ENCODE results near the gene DHRS4L2.
"Not testable (repeated sequence)": the region's sequence is repeated elsewhere in the genome, so short reads cannot be mapped to it uniquely, and the experiment has no call there.

DNA sequence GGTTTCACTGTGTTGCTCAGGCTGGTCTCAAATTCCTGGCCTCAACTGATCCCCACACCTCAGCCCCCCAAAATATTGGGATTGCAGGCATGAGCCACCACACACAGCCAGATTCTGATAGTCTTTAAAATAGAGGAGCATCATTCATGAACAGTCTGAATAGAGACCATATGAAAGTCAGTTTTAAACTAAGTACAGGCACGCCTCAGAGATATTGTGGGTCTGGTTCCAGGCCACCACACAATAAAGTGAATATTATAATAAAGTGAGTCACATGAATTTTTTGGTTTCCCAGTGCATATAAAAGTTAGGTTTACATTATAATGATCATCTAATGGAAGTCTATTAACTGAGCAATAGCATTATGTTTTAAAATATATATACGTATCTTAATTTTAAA is 27.0 kb upstream of the DHRS4L2 start:
- TF ChIP-seq CTCF (IDR thresholded peaks at IDR 0.05 in 4 of 5, conservative IDR thresholded peaks at IDR 0.05 in 1 of 5); POLR2A (IDR thresholded peaks at IDR 0.05): not testable (repeated sequence)

Measured in gastrocnemius medialis (tissue), 4 donors.